Iris pigment epithelial cell (primary cell): ENCODE data around the gene MVP.
A peak's percentile ranks its signal among the peaks of the same experiment; 100 is the strongest.

ENCODE experiments used
- DNase-seq: peaks from one replicate; pipeline ENCODE4 v3.0.0-alpha.2; 2011; ENCODE audit warnings: low read depth

Gene MVP

GRCh38 chr16:29804455-29805231 is 15.6 kb upstream of the MVP start:
- DNase-seq = no peak

GRCh38 chr16:29805232-29806098 is 14.8 kb upstream of the MVP start:
- DNase-seq = peak; percentile 98

- no peak for DNase-seq
These were observed 14.1 kb upstream of the MVP start, which contains the start of gene MAZ for GRCh38 chr16:29806099-29806579. Gene MAZ, plus strand, starts transcription at chr16:29806529. Its CDS starts 173 bp downstream, at chr16:29806702.

- no peak for DNase-seq
These were observed 13.4 kb upstream of the MVP start for GRCh38 chr16:29806641-29807425.

- DNase-seq = peak; percentile 93
These were observed 12.6 kb upstream of the MVP start for GRCh38 chr16:29807426-29808218.

- no peak for DNase-seq
These were observed 11.9 kb upstream of the MVP start for GRCh38 chr16:29808219-29808900.

- no peak for DNase-seq
These were observed 11.1 kb upstream of the MVP start for GRCh38 chr16:29809031-29809747.

GRCh38 chr16:29809850-29810698 is 10.2 kb upstream of the MVP start:
- no peak for DNase-seq

GRCh38 chr16:29810699-29811169 is 9.5 kb upstream of the MVP start:
- DNase-seq = no peak

GRCh38 chr16:29811170-29811895 is 8.9 kb upstream of the MVP start:
- peak; percentile 99 for DNase-seq

- no peak for DNase-seq
These were observed 8.2 kb upstream of the MVP start, which contains the start of gene PRRT2 for GRCh38 chr16:29811896-29812665. Gene PRRT2, plus strand, starts transcription at chr16:29812193. Its CDS starts 862 bp downstream, at chr16:29813055.

GRCh38 chr16:29812754-29813643 is 7.3 kb upstream of the MVP start:
- no peak for DNase-seq

- no peak for DNase-seq
These were observed 6.4 kb upstream of the MVP start for GRCh38 chr16:29813644-29814562.

GRCh38 chr16:29814592-29814991 is 5.7 kb upstream of the MVP start:
- DNase-seq = no peak

- DNase-seq = no peak
These were observed 5.1 kb upstream of the MVP start for GRCh38 chr16:29815032-29815721.
